Measurements from ENCODE around the gene ATXN3.
A peak's percentile ranks its signal among the peaks of the same experiment; 100 is the strongest.

The ATXN3 gene

GRCh38 chr14:92039719-92040430, 66.5 kb downstream of the ATXN3 start, which contains the start of gene TRIP11 (continued):
- TF ChIP-seq, protein P1, sequence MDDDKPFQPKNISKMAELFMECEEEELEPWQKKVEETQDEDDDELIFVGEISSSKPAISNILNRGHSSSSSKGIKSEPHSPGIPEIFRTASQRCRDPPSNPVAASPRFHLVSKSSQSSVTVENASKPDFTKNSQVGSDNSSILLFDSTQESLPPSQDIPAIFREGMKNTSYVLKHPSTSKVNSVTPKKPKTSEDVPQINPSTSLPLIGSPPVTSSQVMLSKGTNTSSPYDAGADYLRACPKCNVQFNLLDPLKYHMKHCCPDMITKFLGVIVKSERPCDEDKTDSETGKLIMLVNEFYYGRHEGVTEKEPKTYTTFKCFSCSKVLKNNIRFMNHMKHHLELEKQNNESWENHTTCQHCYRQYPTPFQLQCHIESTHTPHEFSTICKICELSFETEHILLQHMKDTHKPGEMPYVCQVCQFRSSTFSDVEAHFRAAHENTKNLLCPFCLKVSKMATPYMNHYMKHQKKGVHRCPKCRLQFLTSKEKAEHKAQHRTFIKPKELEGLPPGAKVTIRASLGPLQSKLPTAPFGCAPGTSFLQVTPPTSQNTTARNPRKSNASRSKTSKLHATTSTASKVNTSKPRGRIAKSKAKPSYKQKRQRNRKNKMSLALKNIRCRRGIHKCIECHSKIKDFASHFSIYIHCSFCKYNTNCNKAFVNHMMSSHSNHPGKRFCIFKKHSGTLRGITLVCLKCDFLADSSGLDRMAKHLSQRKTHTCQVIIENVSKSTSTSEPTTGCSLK (tag by site-specific recombination; IDR thresholded peaks at IDR 0.05) = no peak
- no peak for TF ChIP-seq ZNF521 (tag by site-specific recombination; IDR thresholded peaks at IDR 0.05)
- no peak for TF ChIP-seq ZNF626 (tag by site-specific recombination; IDR thresholded peaks at IDR 0.05)
- no peak for TF ChIP-seq SCRT1 (tag by site-specific recombination; IDR thresholded peaks at IDR 0.05; ENCODE audit: borderline replicate concordance)
- TF ChIP-seq ZNF416 (tag by site-specific recombination; IDR thresholded peaks at IDR 0.05) = no peak
- no peak for TF ChIP-seq ZNF114 (tag by site-specific recombination; IDR thresholded peaks at IDR 0.05)
- TF ChIP-seq ZNF366 (tag by site-specific recombination; conservative IDR thresholded peaks at IDR 0.05) = no peak
- TF ChIP-seq ZSCAN16 (tag by site-specific recombination; IDR thresholded peaks at IDR 0.05) = no peak
- TF ChIP-seq ZNF791 (tag by site-specific recombination; IDR thresholded peaks at IDR 0.05) = no peak
- no peak for TF ChIP-seq ZNF280D (tag by site-specific recombination; IDR thresholded peaks at IDR 0.05)
- peak; percentile 96 for TF ChIP-seq ZNF76 (tag by site-specific recombination; IDR thresholded peaks at IDR 0.05; ENCODE audit: borderline replicate concordance, low read depth)
- no peak for TF ChIP-seq SALL2 (tag by site-specific recombination; IDR thresholded peaks at IDR 0.05; ENCODE audit: borderline replicate concordance)
- TF ChIP-seq REPIN1 (tag by site-specific recombination; IDR thresholded peaks at IDR 0.05; ENCODE audit: low read depth) = no peak
- TF ChIP-seq ZNF394 (tag by site-specific recombination; IDR thresholded peaks at IDR 0.05; ENCODE audit: borderline replicate concordance) = no peak; the same call in 1 of the 2 replicates
- no peak for TF ChIP-seq ZNF549 (tag by site-specific recombination; IDR thresholded peaks at IDR 0.05)
- TF ChIP-seq ZNF629 (tag by site-specific recombination; IDR thresholded peaks at IDR 0.05) = peak; percentile 80
- TF ChIP-seq, protein P2, sequence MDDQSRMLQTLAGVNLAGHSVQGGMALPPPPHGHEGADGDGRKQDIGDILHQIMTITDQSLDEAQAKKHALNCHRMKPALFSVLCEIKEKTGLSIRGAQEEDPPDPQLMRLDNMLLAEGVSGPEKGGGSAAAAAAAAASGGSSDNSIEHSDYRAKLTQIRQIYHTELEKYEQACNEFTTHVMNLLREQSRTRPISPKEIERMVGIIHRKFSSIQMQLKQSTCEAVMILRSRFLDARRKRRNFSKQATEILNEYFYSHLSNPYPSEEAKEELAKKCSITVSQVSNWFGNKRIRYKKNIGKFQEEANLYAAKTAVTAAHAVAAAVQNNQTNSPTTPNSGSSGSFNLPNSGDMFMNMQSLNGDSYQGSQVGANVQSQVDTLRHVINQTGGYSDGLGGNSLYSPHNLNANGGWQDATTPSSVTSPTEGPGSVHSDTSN (CRISPR knock-in tag; IDR thresholded peaks at IDR 0.05) = peak; percentile 65; the same call in 1 of the 2 replicates
- TF ChIP-seq ZNF354C (tag by site-specific recombination; IDR thresholded peaks at IDR 0.05; ENCODE audit: borderline replicate concordance, low read depth) = no peak
- no peak for TF ChIP-seq MEIS1 (CRISPR knock-in tag; IDR thresholded peaks at IDR 0.05; ENCODE audit: borderline replicate concordance)
- TF ChIP-seq ZIC2 (tag by site-specific recombination; IDR thresholded peaks at IDR 0.05) = no peak
- TF ChIP-seq ZNF610 (tag by site-specific recombination; IDR thresholded peaks at IDR 0.05; ENCODE audit: borderline replicate concordance) = 0 out of 2 replicates have a peak, but pooled peaks have one; percentile 38
- no peak for TF ChIP-seq ZNF211 (tag by site-specific recombination; IDR thresholded peaks at IDR 0.05; ENCODE audit: low read depth)
- TF ChIP-seq FEZF1 (tag by site-specific recombination; IDR thresholded peaks at IDR 0.05) = no peak
- TF ChIP-seq ZFP37 (tag by site-specific recombination; IDR thresholded peaks at IDR 0.05) = no peak; the same call in 1 of the 2 replicates
- no peak for TF ChIP-seq ZNF558 (tag by site-specific recombination; IDR thresholded peaks at IDR 0.05)
- no peak for TF ChIP-seq ZNF174 (tag by site-specific recombination; IDR thresholded peaks at IDR 0.05)
- peak; percentile 30; the same call in 1 of the 2 replicates for TF ChIP-seq ZBTB48 (tag by site-specific recombination; IDR thresholded peaks at IDR 0.05)
- TF ChIP-seq ZNF24 (tag by site-specific recombination; IDR thresholded peaks at IDR 0.05) = peak; percentile 11; the same call in 1 of the 2 replicates
- peak; percentile 94 for TF ChIP-seq YY1 (tag by site-specific recombination; IDR thresholded peaks at IDR 0.05)
- TF ChIP-seq ZNF677 (tag by site-specific recombination; IDR thresholded peaks at IDR 0.05) = no peak
- TF ChIP-seq, protein P3, sequence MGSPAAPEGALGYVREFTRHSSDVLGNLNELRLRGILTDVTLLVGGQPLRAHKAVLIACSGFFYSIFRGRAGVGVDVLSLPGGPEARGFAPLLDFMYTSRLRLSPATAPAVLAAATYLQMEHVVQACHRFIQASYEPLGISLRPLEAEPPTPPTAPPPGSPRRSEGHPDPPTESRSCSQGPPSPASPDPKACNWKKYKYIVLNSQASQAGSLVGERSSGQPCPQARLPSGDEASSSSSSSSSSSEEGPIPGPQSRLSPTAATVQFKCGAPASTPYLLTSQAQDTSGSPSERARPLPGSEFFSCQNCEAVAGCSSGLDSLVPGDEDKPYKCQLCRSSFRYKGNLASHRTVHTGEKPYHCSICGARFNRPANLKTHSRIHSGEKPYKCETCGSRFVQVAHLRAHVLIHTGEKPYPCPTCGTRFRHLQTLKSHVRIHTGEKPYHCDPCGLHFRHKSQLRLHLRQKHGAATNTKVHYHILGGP (tag by site-specific recombination; IDR thresholded peaks at IDR 0.05) = no peak
- peak; percentile 98 for TF ChIP-seq ZNF600 (tag by site-specific recombination; IDR thresholded peaks at IDR 0.05)
- TF ChIP-seq ZNF155 (tag by site-specific recombination; IDR thresholded peaks at IDR 0.05) = no peak
